Loucy (cell line): ENCODE data around the gene H6PD.

Experiments used
- EZH2phosphoT487 ChIP-seq: fragments of 200-600 bp; IDR thresholded peaks from 2 replicates; pipeline ENCODE4 v1.6.1; 2018; ENCODE audit warnings: antibody characterized with exemption, mild to moderate bottlenecking, moderate library complexity, borderline replicate concordance
- TF ChIP-seq, protein P1 (sequence below): fragments of 200-600 bp; sonication (generic); conservative IDR thresholded peaks from 2 replicates; pipeline ENCODE4 v1.5.1; 2014; ENCODE audit warnings: mild to moderate bottlenecking, antibody characterized with exemption, low read length

DNA sequence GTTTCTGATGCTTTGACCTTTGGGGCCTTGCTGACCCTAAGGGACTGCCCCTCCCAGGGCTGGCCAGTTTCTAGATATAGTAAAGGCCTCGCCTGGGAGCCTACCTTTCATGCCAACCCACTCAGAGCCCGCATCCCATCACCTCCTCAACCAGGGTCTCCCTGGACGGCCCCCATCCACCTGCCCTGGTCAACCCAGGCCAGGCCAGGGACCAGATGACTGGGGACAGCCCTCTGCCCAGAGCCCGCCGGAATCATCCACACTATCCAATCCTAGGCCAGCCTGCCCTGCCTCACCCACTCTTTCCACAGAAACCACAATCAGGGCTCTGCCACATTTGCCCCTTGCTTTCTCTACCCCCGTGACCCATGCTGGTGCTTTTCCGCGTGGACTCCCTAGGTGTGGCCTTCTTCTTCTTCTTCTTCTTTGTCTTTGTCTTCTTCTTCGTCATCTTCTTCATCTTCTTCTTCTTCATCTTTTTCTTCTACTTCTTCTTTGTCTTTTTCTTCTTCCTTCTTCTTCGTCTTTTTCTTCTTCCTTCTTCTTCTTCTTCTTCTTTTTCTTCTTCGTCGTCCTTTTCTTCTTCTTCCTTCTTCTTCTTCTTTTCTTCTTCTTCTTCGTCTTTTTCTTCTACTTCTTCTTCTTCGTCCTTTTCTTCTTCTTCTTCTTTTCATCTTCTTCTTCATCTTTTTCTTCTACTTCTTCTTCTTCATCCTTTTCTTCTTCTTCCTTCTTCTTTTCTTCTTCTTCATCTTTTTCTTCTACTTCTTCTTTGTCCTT, 11.5 kb upstream of the H6PD start:
- TF ChIP-seq, protein P1, sequence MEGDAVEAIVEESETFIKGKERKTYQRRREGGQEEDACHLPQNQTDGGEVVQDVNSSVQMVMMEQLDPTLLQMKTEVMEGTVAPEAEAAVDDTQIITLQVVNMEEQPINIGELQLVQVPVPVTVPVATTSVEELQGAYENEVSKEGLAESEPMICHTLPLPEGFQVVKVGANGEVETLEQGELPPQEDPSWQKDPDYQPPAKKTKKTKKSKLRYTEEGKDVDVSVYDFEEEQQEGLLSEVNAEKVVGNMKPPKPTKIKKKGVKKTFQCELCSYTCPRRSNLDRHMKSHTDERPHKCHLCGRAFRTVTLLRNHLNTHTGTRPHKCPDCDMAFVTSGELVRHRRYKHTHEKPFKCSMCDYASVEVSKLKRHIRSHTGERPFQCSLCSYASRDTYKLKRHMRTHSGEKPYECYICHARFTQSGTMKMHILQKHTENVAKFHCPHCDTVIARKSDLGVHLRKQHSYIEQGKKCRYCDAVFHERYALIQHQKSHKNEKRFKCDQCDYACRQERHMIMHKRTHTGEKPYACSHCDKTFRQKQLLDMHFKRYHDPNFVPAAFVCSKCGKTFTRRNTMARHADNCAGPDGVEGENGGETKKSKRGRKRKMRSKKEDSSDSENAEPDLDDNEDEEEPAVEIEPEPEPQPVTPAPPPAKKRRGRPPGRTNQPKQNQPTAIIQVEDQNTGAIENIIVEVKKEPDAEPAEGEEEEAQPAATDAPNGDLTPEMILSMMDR: no peak
- no peak for TF ChIP-seq EZH2phosphoT487
